ENCODE measurements around the gene UPK1A. TPM values are rescaled to one million over a fixed set of nuclear protein-coding genes. Genes with fewer than 3 reads are reported as not detected.

The UPK1A gene
- total and polyA plus RNA-seq, 9 of the 15 experiments (the other 6 are each of a cell fraction or from before 2014, with no cell fraction given): 0.06 to 0.13 TPM; not detected in 7

DNA sequence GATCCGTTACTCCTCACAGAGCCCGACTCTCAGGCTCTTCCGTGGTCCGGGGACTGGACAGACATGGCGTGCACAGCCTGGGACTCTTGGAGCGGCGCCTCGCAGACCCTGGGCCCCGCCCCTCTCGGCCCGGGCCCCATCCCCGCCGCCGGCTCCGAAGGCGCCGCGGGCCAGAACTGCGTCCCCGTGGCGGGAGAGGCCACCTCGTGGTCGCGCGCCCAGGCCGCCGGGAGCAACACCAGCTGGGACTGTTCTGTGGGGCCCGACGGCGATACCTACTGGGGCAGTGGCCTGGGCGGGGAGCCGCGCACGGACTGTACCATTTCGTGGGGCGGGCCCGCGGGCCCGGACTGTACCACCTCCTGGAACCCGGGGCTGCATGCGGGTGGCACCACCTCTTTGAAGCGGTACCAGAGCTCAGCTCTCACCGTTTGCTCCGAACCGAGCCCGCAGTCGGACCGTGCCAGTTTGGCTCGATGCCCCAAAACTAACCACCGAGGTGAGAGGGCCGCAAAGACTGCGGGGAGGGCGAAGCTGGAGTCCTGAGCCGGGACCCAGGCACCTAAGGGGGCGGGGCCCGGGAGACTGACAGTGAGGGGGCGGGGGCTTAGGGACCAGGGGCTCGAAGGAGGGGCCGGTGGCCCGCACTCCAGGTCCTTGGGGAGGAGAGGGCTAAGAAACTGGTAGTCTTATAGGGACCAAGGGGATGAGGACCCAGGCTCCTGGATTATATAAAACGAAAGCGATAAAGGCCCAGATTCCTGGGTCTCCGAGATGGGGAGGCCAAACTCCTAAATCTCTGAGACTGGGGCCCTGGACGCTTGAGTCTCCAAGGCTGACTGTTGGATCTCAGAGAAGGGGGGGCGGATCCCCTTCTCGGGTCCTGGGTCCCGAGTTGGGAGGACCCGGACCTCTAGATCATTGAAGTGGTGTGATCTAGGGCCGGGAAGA is 22.8 kb upstream of the UPK1A start (continued):
- peak; percentile 9; the same call in 1 of the 2 replicates for TF ChIP-seq ZNF24 (IDR thresholded peaks at IDR 0.05)
- 0 out of 2 replicates have a peak, but pooled peaks have one; percentile 24 for TF ChIP-seq CHD2 (IDR thresholded peaks at IDR 0.05; ENCODE audit: low read depth, low read length)
- TF ChIP-seq GATAD2A (IDR thresholded peaks at IDR 0.05): 0 out of 2 replicates have a peak, but pooled peaks have one; percentile 68
- TF ChIP-seq ZNF75A (CRISPR knock-in tag; IDR thresholded peaks at IDR 0.05): no peak
- peak; percentile 87 for TF ChIP-seq MTA3 (IDR thresholded peaks at IDR 0.05; ENCODE audit: borderline replicate concordance)
- TF ChIP-seq SUPT5H (IDR thresholded peaks at IDR 0.05): peak; percentile 71
- TF ChIP-seq KAT8 (IDR thresholded peaks at IDR 0.05; ENCODE audit: low read depth): no peak
- TF ChIP-seq PHF21A (IDR thresholded peaks at IDR 0.05; ENCODE audit: borderline replicate concordance, low read depth): peak; percentile 81
- peak; percentile 98 for TF ChIP-seq RBFOX2 (IDR thresholded peaks at IDR 0.05; ENCODE audit: low read depth, low read length)
- no peak for TF ChIP-seq MCM2 (IDR thresholded peaks at IDR 0.05; ENCODE audit: low read depth)
- TF ChIP-seq, protein P1, sequence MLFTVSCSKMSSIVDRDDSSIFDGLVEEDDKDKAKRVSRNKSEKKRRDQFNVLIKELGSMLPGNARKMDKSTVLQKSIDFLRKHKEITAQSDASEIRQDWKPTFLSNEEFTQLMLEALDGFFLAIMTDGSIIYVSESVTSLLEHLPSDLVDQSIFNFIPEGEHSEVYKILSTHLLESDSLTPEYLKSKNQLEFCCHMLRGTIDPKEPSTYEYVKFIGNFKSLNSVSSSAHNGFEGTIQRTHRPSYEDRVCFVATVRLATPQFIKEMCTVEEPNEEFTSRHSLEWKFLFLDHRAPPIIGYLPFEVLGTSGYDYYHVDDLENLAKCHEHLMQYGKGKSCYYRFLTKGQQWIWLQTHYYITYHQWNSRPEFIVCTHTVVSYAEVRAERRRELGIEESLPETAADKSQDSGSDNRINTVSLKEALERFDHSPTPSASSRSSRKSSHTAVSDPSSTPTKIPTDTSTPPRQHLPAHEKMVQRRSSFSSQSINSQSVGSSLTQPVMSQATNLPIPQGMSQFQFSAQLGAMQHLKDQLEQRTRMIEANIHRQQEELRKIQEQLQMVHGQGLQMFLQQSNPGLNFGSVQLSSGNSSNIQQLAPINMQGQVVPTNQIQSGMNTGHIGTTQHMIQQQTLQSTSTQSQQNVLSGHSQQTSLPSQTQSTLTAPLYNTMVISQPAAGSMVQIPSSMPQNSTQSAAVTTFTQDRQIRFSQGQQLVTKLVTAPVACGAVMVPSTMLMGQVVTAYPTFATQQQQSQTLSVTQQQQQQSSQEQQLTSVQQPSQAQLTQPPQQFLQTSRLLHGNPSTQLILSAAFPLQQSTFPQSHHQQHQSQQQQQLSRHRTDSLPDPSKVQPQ (CRISPR knock-in tag; IDR thresholded peaks at IDR 0.05; ENCODE audit: borderline replicate concordance): no peak
- no peak for TF ChIP-seq HDGF (IDR thresholded peaks at IDR 0.05)
- TF ChIP-seq, protein P2, sequence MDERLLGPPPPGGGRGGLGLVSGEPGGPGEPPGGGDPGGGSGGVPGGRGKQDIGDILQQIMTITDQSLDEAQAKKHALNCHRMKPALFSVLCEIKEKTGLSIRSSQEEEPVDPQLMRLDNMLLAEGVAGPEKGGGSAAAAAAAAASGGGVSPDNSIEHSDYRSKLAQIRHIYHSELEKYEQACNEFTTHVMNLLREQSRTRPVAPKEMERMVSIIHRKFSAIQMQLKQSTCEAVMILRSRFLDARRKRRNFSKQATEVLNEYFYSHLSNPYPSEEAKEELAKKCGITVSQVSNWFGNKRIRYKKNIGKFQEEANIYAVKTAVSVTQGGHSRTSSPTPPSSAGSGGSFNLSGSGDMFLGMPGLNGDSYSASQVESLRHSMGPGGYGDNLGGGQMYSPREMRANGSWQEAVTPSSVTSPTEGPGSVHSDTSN (CRISPR knock-in tag; IDR thresholded peaks at IDR 0.05; ENCODE audit: low read depth): 0 out of 2 replicates have a peak, but pooled peaks have one; percentile 22
- TF ChIP-seq, protein P2 (tag; conservative IDR thresholded peaks at IDR 0.05; ENCODE audit: low read depth): peak; percentile 88
- TF ChIP-seq, protein P3, sequence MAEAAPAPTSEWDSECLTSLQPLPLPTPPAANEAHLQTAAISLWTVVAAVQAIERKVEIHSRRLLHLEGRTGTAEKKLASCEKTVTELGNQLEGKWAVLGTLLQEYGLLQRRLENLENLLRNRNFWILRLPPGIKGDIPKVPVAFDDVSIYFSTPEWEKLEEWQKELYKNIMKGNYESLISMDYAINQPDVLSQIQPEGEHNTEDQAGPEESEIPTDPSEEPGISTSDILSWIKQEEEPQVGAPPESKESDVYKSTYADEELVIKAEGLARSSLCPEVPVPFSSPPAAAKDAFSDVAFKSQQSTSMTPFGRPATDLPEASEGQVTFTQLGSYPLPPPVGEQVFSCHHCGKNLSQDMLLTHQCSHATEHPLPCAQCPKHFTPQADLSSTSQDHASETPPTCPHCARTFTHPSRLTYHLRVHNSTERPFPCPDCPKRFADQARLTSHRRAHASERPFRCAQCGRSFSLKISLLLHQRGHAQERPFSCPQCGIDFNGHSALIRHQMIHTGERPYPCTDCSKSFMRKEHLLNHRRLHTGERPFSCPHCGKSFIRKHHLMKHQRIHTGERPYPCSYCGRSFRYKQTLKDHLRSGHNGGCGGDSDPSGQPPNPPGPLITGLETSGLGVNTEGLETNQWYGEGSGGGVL (CRISPR knock-in tag; IDR thresholded peaks at IDR 0.05): no peak
- 0 out of 2 replicates have a peak, but pooled peaks have one; percentile 30 for TF ChIP-seq IFI16 (CRISPR knock-in tag; IDR thresholded peaks at IDR 0.05)
- no peak for TF ChIP-seq PYGO2 (tag; IDR thresholded peaks at IDR 0.05)
- TF ChIP-seq, protein P4, sequence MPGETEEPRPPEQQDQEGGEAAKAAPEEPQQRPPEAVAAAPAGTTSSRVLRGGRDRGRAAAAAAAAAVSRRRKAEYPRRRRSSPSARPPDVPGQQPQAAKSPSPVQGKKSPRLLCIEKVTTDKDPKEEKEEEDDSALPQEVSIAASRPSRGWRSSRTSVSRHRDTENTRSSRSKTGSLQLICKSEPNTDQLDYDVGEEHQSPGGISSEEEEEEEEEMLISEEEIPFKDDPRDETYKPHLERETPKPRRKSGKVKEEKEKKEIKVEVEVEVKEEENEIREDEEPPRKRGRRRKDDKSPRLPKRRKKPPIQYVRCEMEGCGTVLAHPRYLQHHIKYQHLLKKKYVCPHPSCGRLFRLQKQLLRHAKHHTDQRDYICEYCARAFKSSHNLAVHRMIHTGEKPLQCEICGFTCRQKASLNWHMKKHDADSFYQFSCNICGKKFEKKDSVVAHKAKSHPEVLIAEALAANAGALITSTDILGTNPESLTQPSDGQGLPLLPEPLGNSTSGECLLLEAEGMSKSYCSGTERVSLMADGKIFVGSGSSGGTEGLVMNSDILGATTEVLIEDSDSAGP (CRISPR knock-in tag; IDR thresholded peaks at IDR 0.05): peak; percentile 77; the same call in 1 of the 2 replicates
- TF ChIP-seq RBBP5 (IDR thresholded peaks at IDR 0.05; ENCODE audit: borderline replicate concordance, insufficient read depth, low read length, poor library complexity, severe bottlenecking): peak; percentile 28

Data from K562 (cell line).